GM18507 (cell line): Measurements from ENCODE around the gene MORF4L2.
"Not testable (repeated sequence)": the region's sequence is repeated elsewhere in the genome, so short reads cannot be mapped to it uniquely, and the experiment has no call there.

Source experiments
- DNase-seq: peaks from one replicate; pipeline ENCODE4 v3.0.0; 2011; ENCODE audit warnings: low read depth; ENCODE audit not compliant: insufficient read length; ENCODE audit errors: extremely low spot score
- FAIRE-seq: peaks from 2 replicates; lab custom pipeline; 2011; peaks lifted over from hg19 to GRCh38; lab: Jason Lieb, UNC

The MORF4L2 gene

DNA sequence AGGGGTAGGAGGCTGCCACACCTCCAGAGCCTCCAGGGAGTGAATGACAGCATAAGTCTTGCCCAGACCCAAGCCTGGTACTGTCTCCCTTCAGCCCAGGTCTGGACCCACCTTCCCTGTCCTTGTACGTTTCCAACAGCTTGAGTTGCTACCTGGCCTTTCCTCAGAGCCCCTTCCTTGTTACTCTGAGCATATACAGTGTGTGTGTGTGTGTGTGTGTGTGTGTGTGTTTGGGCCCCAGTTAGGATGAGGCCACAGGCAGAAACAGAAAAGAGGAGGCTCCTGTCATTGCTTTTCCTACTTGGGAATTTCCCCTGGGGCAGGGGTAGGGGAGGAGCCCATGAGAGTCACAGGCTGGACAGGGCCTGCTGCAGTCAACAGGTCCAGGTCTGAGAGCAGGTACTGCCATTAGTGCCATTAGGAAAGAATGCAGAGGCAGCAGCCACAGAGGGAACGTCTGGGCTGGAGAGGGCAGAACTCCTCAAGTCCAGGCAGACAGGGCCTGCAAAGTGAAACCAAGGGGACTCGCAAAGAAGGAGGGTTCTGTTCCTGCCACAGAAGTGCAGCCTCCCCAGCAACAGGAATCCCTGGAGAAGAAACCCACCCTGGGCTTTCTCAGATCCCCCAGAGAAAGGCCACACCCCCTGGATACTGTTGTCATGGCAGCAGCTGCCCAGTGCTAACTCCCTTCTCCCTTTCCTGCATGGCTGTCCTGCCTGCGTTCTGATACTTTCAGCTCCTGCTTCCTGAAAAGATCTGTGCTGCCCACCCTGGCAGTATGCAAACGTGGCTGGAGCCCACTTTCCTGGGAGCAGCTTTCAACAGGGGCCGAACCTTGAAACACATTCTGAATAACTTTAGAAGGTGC lies 47.8 kb downstream of the MORF4L2 start:
- not testable (repeated sequence) for DNase-seq, FAIRE-seq

DNA sequence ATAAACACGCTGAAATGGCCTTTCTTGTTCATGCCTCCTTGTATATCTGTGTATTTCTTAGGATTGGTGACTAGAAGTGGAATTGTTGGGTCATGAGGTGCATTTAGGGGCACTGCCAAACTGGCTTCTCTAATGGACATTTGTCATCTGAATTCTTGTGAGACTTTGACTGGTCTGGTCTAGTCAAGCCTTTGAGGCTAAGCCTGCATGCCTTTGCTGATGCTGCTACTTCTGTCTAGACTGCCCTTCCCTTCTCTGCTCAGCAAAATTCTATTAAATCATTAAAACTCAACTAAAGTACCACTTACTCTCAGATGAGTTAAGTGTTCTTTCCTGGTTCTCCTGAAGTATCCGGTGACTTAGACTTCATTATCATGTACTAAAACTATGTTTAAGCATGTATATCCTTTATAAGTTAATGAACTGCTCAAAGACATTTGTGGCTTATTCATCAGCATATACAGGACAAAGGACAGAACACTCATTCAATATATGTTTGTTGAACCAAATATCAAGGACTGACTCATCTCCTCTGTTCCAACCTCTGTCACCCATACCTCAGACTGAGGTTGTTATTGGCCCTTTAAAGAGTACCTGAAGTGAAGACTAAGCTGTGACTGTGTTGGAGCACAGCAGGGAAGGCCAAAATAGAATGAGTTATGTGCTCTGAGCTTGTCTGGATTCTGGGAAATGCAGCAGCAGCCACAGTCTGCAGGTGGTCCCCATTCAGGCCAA lies 48.7 kb downstream of the MORF4L2 start:
- no peak for DNase-seq
- no peak for FAIRE-seq

DNA sequence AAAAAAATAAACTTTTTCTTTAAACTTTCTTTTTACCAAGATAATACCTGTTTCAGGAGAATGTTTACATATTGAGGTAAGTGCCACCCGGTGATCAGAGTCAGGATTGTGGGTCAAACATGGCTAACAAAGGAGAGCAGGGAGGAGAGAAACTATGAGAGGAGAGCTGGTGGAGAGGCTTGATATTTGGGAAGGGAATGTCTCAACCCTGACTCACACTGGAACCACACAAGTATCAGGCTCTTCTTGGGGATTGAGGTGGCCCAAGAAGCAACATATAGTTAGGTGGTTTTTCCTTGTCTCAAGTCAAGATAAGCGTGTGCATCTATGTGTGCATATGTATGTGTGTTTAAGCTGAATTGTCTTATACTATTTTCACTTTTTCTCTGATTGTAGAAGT lies 51.1 kb downstream of the MORF4L2 start:
- FAIRE-seq (no peak), DNase-seq (no peak)

DNA sequence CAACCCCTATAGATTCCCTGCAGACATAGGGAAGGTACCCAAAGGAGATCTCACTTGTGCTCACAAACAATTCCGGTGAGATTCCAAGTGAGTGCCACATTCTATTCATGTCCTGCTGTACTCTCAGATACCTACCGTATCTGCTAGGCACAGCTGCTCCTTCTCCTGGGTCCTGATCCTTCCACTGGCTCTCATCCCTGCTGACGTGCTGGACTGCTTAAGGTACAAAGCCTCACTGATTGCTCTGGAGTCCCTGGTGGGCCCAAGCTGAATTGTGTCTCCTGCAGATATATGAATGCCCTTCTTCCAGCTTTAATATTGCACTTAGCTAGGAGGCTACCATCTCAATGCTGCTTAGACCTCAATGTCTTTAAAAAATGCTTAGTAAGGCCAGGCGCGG lies 55.4 kb downstream of the MORF4L2 start:
- DNase-seq, result no peak
- FAIRE-seq, result no peak

DNA sequence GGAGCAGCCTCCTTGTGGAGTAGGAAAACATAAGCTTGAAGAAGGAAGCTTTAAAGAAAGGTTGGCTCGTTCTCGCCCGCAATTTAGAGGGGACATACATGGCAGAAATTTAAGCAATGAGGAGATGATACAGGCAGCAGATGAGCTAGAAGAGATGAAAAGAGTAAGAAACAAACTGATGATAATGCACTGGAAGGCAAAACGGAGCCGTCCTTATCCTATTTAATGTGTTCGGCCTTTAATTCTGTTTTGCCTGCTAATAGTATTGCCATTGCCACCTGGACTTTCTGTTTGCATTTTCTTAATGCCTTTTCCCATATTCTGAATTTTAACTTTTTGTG lies 56.4 kb downstream of the MORF4L2 start:
- no peak for DNase-seq

DNA sequence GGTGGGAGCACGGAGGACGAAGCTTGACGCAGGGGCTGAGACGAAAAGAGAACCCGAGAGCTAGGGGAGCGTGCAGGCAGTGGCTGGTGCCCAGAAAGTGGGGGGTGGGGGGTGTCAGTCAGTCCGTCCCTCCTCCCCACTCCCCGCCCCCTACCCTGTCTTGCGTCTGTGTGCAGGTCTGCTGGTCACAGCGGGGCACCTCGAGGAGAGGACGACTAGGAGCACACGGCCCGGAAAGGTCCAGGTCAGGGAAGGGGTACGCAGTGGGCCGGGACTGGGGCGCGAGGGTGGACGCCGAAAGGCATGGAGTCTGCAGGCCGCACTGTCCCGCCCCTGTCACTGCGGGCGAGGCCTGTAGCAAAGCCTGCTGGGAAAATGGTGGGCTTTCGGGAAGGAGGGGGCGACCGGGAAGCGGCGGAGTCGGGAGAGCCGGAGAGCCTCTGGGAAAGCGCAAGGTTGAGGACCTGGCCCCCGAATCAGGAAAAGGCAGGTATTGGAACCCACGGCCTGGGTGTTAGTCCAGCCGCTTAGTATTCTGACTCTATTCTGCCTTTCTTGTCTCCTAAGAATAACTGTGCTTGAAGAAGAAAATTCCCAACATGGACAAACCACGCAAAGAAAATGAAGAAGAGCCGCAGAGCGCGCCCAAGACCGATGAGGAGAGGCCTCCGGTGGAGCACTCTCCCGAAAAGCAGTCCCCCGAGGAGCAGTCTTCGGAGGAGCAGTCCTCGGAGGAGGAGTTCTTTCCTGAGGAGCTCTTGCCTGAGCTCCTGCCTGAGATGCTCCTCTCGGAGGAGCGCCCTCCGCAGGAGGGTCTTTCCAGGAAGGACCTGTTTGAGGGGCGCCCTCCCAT lies 57.0 kb downstream of the MORF4L2 start:
- no peak for DNase-seq
- no peak for FAIRE-seq

More for the DNA sequence above, 56.4 kb downstream of the MORF4L2 start:
- FAIRE-seq, result no peak

DNA sequence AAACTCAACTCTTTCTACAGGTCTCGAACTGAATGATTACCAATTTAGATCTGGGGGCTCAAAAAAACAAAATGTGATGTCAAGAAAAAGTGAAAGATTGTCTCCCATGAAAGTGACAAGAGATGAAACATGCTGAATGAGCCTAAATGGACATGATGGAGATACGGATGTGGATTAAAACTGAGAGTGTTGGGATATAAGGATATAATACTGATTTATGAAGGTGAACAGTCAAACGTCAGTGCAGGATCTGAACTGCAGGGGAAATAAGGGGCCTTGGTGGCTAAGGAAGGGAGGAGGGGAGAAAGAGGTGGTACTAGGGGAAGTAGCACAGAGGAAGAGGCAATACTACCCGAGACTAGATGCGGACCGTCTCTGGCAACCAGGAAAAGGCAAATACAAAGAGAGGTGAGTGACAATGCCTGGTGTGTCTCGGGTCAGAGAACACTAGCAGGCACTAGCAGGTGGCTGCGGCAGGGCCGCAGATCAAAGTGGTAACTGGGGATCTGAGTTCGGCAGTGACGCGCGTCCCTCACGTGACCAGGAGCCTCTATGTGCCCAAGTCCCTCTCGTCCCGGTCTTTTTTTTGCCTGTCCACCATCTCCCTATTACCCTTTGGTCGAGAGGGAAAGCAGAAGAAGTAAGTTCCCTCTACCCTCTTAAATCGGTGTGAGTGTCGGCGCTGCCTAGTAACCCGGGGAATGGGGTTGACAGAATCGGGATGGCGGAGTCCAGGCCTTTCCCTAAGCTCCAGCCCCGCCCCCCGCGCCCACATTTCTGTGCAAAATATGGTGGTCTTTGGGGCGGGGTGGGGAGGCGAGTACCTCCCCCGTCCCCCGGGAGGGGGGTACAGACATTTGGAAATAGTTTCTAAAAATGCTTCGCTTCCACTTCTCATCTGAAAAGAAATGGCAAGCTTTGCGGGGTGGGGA lies 57.8 kb downstream of the MORF4L2 start, which contains the start of gene TCEAL1:
Gene TCEAL1, plus strand, starts transcription at position 590 of the 932 bp plus-strand sequence. CDS start 942 bp downstream, outside the sequence.
- FAIRE-seq (peak; percentile 77), DNase-seq (no peak)

DNA sequence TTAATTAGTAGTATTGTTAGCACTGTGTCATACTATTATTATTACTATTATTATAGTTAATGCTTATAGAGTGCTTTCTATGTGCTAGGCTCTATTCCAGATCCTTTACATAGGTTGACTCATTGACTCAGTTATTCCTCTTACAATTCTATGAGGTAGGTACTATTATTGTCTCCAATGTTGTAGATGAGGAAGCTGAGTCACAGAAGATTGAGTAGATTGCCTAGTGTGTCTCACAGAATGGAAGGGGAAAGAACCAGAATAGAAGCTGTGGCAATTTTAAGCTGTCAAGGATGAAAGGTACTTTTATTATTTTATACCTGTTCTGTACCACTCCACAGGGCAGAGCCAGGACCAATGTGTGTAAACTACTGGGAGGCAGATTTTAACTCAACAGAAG lies 59.6 kb downstream of the MORF4L2 start:
- no peak for FAIRE-seq
- DNase-seq, result no peak
